ENCODE results near the gene ETFDH.
A peak's percentile ranks its signal among the peaks of the same experiment; 100 is the strongest.
"Not testable (repeated sequence)": the region's sequence is repeated elsewhere in the genome, so short reads cannot be mapped to it uniquely, and the experiment has no call there.

The ETFDH gene

GRCh38 chr4:158663255-158663654, 8.8 kb upstream of the ETFDH start:
- not testable (repeated sequence) for H3K27ac ChIP-seq (ENCODE audit: low read length); H3K9me3 ChIP-seq (ENCODE audit: control insufficient read depth, low read depth, low read length); H3K9ac ChIP-seq (ENCODE audit: low read length); H3K4me1 ChIP-seq (ENCODE audit: control insufficient read depth, low read depth, low read length); H3K36me3 ChIP-seq (ENCODE audit: control insufficient read depth, low read depth, low read length); H3K27me3 ChIP-seq (ENCODE audit: control insufficient read depth, insufficient read depth, low read length); H3K4me3 ChIP-seq (ENCODE audit: low read length)

GRCh38 chr4:158663707-158664625, 8.1 kb upstream of the ETFDH start:
- H3K4me1 ChIP-seq (ENCODE audit: control insufficient read depth, low read depth, low read length); H3K27me3 ChIP-seq (ENCODE audit: control insufficient read depth, insufficient read depth, low read length); H3K9ac ChIP-seq (ENCODE audit: low read length); H3K27ac ChIP-seq (ENCODE audit: low read length); H3K36me3 ChIP-seq (ENCODE audit: control insufficient read depth, low read depth, low read length); H3K4me3 ChIP-seq (ENCODE audit: low read length); H3K9me3 ChIP-seq (ENCODE audit: control insufficient read depth, low read depth, low read length): not testable (repeated sequence)

- H3K4me1 ChIP-seq (ENCODE audit: control insufficient read depth, low read depth, low read length) = no peaks in the 10 kb centered on the region
- no peak overlapping the region for H3K4me3 ChIP-seq (ENCODE audit: low read length)
- H3K27ac ChIP-seq (ENCODE audit: low read length) = no peak overlapping the region
- peaks cover 11% of the 10 kb centered on the region for H3K36me3 ChIP-seq (ENCODE audit: control insufficient read depth, low read depth, low read length)
- H3K27me3 ChIP-seq (ENCODE audit: control insufficient read depth, insufficient read depth, low read length) = no peaks in the 10 kb centered on the region
- no peaks in the 10 kb centered on the region for H3K9me3 ChIP-seq (ENCODE audit: control insufficient read depth, low read depth, low read length)
- H3K9ac ChIP-seq (ENCODE audit: low read length) = no peak overlapping the region
Observed at GRCh38 chr4:158664806-158665205, 7.3 kb upstream of the ETFDH start.

GRCh38 chr4:158666892-158667291, 5.2 kb upstream of the ETFDH start:
- Histone ChIP-seq H3K36me3 (ENCODE audit: control insufficient read depth, low read depth, low read length) (peaks cover 11% of the 10 kb centered on the region), H3K27ac (ENCODE audit: low read length) (no peak overlapping the region), H3K9ac (ENCODE audit: low read length) (no peak overlapping the region), H3K27me3 (ENCODE audit: control insufficient read depth, insufficient read depth, low read length) (no peaks in the 10 kb centered on the region), H3K4me1 (ENCODE audit: control insufficient read depth, low read depth, low read length) (peaks cover 6% of the 10 kb centered on the region), H3K9me3 (ENCODE audit: control insufficient read depth, low read depth, low read length) (no peaks in the 10 kb centered on the region), H3K4me3 (ENCODE audit: low read length) (no peak overlapping the region)

- no peak overlapping the region for H3K9ac ChIP-seq (ENCODE audit: low read length)
- H3K4me1 ChIP-seq (ENCODE audit: control insufficient read depth, low read depth, low read length) = peaks cover 8% of the 10 kb centered on the region
- no peak overlapping the region for H3K4me3 ChIP-seq (ENCODE audit: low read length)
- H3K9me3 ChIP-seq (ENCODE audit: control insufficient read depth, low read depth, low read length) = no peaks in the 10 kb centered on the region
- peaks cover 11% of the 10 kb centered on the region for H3K36me3 ChIP-seq (ENCODE audit: control insufficient read depth, low read depth, low read length)
- no peaks in the 10 kb centered on the region for H3K27me3 ChIP-seq (ENCODE audit: control insufficient read depth, insufficient read depth, low read length)
- no peak overlapping the region for H3K27ac ChIP-seq (ENCODE audit: low read length)
Observed at GRCh38 chr4:158667651-158668198, 4.4 kb upstream of the ETFDH start.

- H3K27ac ChIP-seq (ENCODE audit: low read length) = no peak overlapping the region
- no peak overlapping the region for H3K9ac ChIP-seq (ENCODE audit: low read length)
Observed at GRCh38 chr4:158669310-158669709, 2.8 kb upstream of the ETFDH start.

GRCh38 chr4:158670975-158671664, 976 bp upstream of the ETFDH start:
- peaks cover 11% of the 10 kb centered on the region for H3K4me1 ChIP-seq (ENCODE audit: control insufficient read depth, low read depth, low read length)
- H3K27ac ChIP-seq (ENCODE audit: low read length) = peak overlapping the region; percentile 72

More at GRCh38 chr4:158669310-158669709, 2.8 kb upstream of the ETFDH start:
- Histone ChIP-seq H3K27me3 (ENCODE audit: control insufficient read depth, insufficient read depth, low read length) (no peaks in the 10 kb centered on the region), H3K4me3 (ENCODE audit: low read length) (no peak overlapping the region), H3K9me3 (ENCODE audit: control insufficient read depth, low read depth, low read length) (no peaks in the 10 kb centered on the region), H3K36me3 (ENCODE audit: control insufficient read depth, low read depth, low read length) (peaks cover 11% of the 10 kb centered on the region), H3K4me1 (ENCODE audit: control insufficient read depth, low read depth, low read length) (peaks cover 11% of the 10 kb centered on the region)

GRCh38 chr4:158671665-158671914, 506 bp upstream of the ETFDH start, which contains the start of gene C4orf46:
Gene C4orf46, minus strand, starts transcription at chr4:158671887. Its CDS starts 86 bp downstream, at chr4:158671801.
- Histone ChIP-seq H3K9me3 (ENCODE audit: control insufficient read depth, low read depth, low read length) (no peaks in the 10 kb centered on the region), H3K4me3 (ENCODE audit: low read length) (peak within 1 kb of the TSS; percentile 97), H3K27me3 (ENCODE audit: control insufficient read depth, insufficient read depth, low read length) (no peaks in the 10 kb centered on the region), H3K27ac (ENCODE audit: low read length) (peak within 1 kb of the TSS; percentile 72), H3K9ac (ENCODE audit: low read length) (peak within 1 kb of the TSS; percentile 96), H3K4me1 (ENCODE audit: control insufficient read depth, low read depth, low read length) (peaks cover 11% of the 10 kb centered on the region), H3K36me3 (ENCODE audit: control insufficient read depth, low read depth, low read length) (peaks cover 11% of the 10 kb centered on the region)

More at GRCh38 chr4:158670975-158671664, 976 bp upstream of the ETFDH start:
- no peaks in the 10 kb centered on the region for H3K27me3 ChIP-seq (ENCODE audit: control insufficient read depth, insufficient read depth, low read length)
- peaks cover 11% of the 10 kb centered on the region for H3K36me3 ChIP-seq (ENCODE audit: control insufficient read depth, low read depth, low read length)
- H3K4me3 ChIP-seq (ENCODE audit: low read length) = peak overlapping the region; percentile 97
- peak overlapping the region; percentile 96 for H3K9ac ChIP-seq (ENCODE audit: low read length)
- H3K9me3 ChIP-seq (ENCODE audit: control insufficient read depth, low read depth, low read length) = no peaks in the 10 kb centered on the region

GRCh38 chr4:158673633-158674032, 1.5 kb downstream of the ETFDH start:
- peaks cover 11% of the 10 kb centered on the region for H3K4me1 ChIP-seq (ENCODE audit: control insufficient read depth, low read depth, low read length)
- no peaks in the 10 kb centered on the region for H3K27me3 ChIP-seq (ENCODE audit: control insufficient read depth, insufficient read depth, low read length)
- no peak overlapping the region for H3K4me3 ChIP-seq (ENCODE audit: low read length)
- peaks cover 7% of the 10 kb centered on the region for H3K36me3 ChIP-seq (ENCODE audit: control insufficient read depth, low read depth, low read length)
- H3K9me3 ChIP-seq (ENCODE audit: control insufficient read depth, low read depth, low read length) = no peaks in the 10 kb centered on the region
- H3K9ac ChIP-seq (ENCODE audit: low read length) = no peak overlapping the region
- H3K27ac ChIP-seq (ENCODE audit: low read length) = no peak overlapping the region

- no peak overlapping the region for H3K9ac ChIP-seq (ENCODE audit: low read length)
- peaks cover 5% of the 10 kb centered on the region for H3K4me1 ChIP-seq (ENCODE audit: control insufficient read depth, low read depth, low read length)
- H3K4me3 ChIP-seq (ENCODE audit: low read length) = no peak overlapping the region
- no peaks in the 10 kb centered on the region for H3K36me3 ChIP-seq (ENCODE audit: control insufficient read depth, low read depth, low read length)
- no peaks in the 10 kb centered on the region for H3K9me3 ChIP-seq (ENCODE audit: control insufficient read depth, low read depth, low read length)
- no peak overlapping the region for H3K27ac ChIP-seq (ENCODE audit: low read length)
- H3K27me3 ChIP-seq (ENCODE audit: control insufficient read depth, insufficient read depth, low read length) = no peaks in the 10 kb centered on the region
Observed at GRCh38 chr4:158676076-158676475, 4.0 kb downstream of the ETFDH start.

GRCh38 chr4:158678767-158679166, 6.7 kb downstream of the ETFDH start:
- H3K4me1 ChIP-seq (ENCODE audit: control insufficient read depth, low read depth, low read length) = no peaks in the 10 kb centered on the region
- H3K27ac ChIP-seq (ENCODE audit: low read length) = no peak overlapping the region
- no peak overlapping the region for H3K9ac ChIP-seq (ENCODE audit: low read length)
- H3K27me3 ChIP-seq (ENCODE audit: control insufficient read depth, insufficient read depth, low read length) = no peaks in the 10 kb centered on the region
- no peak overlapping the region for H3K4me3 ChIP-seq (ENCODE audit: low read length)
- no peaks in the 10 kb centered on the region for H3K36me3 ChIP-seq (ENCODE audit: control insufficient read depth, low read depth, low read length)
- no peaks in the 10 kb centered on the region for H3K9me3 ChIP-seq (ENCODE audit: control insufficient read depth, low read depth, low read length)

Measured in iPS-18a (cell line).